GM23248 (cell line): ENCODE data around the gene ANO5.

ENCODE experiments used
- EZH2 ChIP-seq: fragments of 200-600 bp; sonication (generic); IDR thresholded peaks from 2 replicates; pipeline ENCODE4 v1.6.1; 2018; ENCODE audit warnings: antibody characterized with exemption, mild to moderate bottlenecking; ENCODE audit not compliant: insufficient read depth, poor library complexity, severe bottlenecking
- EZH2phosphoT487 ChIP-seq: fragments of 200-600 bp; sonication (generic); IDR thresholded peaks from 2 replicates; pipeline ENCODE4 v1.6.1; 2018; ENCODE audit warnings: antibody characterized with exemption, moderate library complexity, mild to moderate bottlenecking, low read depth; ENCODE audit not compliant: insufficient read depth

GRCh38 chr11:22276535-22276934 lies 83.7 kb downstream of the ANO5 start:
- TF ChIP-seq EZH2phosphoT487 (no peak), EZH2 (no peak)
